IMR-90 (cell line): ENCODE results near the gene PRKACA. TPM values are rescaled to one million over a fixed set of nuclear protein-coding genes. Genes with fewer than 3 reads are reported as not detected.

Source experiments
- ATAC-seq: fragments of 200-7000 bp; cut with Tn5 transposase; 2 replicates; pipeline ENCODE4 v1.9.1; 2020; ENCODE audit warnings: low read depth, mild to moderate bottlenecking, moderate library complexity
- BruUV-seq: library from RNA; stranded (reverse); fragments of 400-500 nt; replicated peaks from 2 replicates; lab custom pipeline; 2021; lab: Mats Ljungman, UMichigan
- CTCF ChIA-PET: fragments of 300-600 bp; formaldehyde crosslinking; extraction: SDS; loops from one replicate; lab custom pipeline; 2021; ENCODE audit warnings: antibody characterized with exemption; lab: Yijun Ruan, JAX
- POLR2A ChIA-PET: fragments of 300-600 bp; sonication (Branson Sonifier 250); formaldehyde crosslinking; loops from one replicate; lab custom pipeline; 2022; ENCODE audit warnings: antibody characterized with exemption; ENCODE audit not compliant: unreplicated experiment; lab: Charles Lee
- DNase-seq: peaks from one replicate; pipeline ENCODE4 v3.0.0; 2013
- H2AFZ ChIP-seq: replicated peaks from 2 replicates; pipeline ENCODE3; 2013; ENCODE audit warnings: low read length, mild to moderate bottlenecking; ENCODE audit not compliant: poor library complexity
- H2AK5ac ChIP-seq: 2 replicates; pipeline ENCODE4 v1.6.1; 2013; ENCODE audit warnings: low read depth, low read length, inconsistent platforms
- H2AK9ac ChIP-seq: replicated peaks from 2 replicates; pipeline ENCODE3; 2013; ENCODE audit warnings: mild to moderate bottlenecking, low read depth, low read length, moderate library complexity; ENCODE audit not compliant: poor library complexity
- H2BK120ac ChIP-seq: 2 replicates; pipeline ENCODE4 v1.6.1; 2013; ENCODE audit warnings: low read depth, low read length, inconsistent platforms
- H2BK15ac ChIP-seq: 3 replicates; pipeline ENCODE4 v1.6.1; 2013; ENCODE audit warnings: low read depth, low read length, inconsistent platforms
- H2BK20ac ChIP-seq: 2 replicates; pipeline ENCODE4 v1.6.1; 2013; ENCODE audit warnings: low read depth, mild to moderate bottlenecking, inconsistent platforms, low read length, moderate library complexity
- H2BK5ac ChIP-seq: 2 replicates; pipeline ENCODE4 v1.6.1; 2013; ENCODE audit warnings: mild to moderate bottlenecking, low read depth, low read length, inconsistent platforms; ENCODE audit not compliant: poor library complexity, severe bottlenecking
- H3K14ac ChIP-seq: replicated peaks from 2 replicates; pipeline ENCODE4 v1.6.1; 2013; ENCODE audit warnings: low read depth, low read length, inconsistent platforms
- H3K18ac ChIP-seq: 2 replicates; pipeline ENCODE4 v1.6.1; 2013; ENCODE audit warnings: low read depth, low read length, control low read depth
- H3K23ac ChIP-seq: 2 replicates; pipeline ENCODE4 v1.6.1; 2013; ENCODE audit warnings: low read depth, low read length, inconsistent platforms
- H3K27ac ChIP-seq: 2 replicates; pipeline ENCODE4 v1.5.1; 2013; ENCODE audit warnings: mild to moderate bottlenecking, control low read depth, low read length; ENCODE audit not compliant: insufficient read depth
- H3K27me3 ChIP-seq: 2 replicates; pipeline ENCODE4 v1.6.1; 2013; ENCODE audit warnings: low read length; ENCODE audit not compliant: control insufficient read depth, insufficient read depth
- H3K36me3 ChIP-seq: 2 replicates; pipeline ENCODE4 v1.6.1; 2013; ENCODE audit warnings: low read length, mixed read lengths; ENCODE audit not compliant: control insufficient read depth, insufficient read depth
- H3K4ac ChIP-seq: 2 replicates; pipeline ENCODE4 v1.6.1; 2013; ENCODE audit warnings: low read depth, low read length, inconsistent platforms
- H3K4me1 ChIP-seq: 2 replicates; pipeline ENCODE4 v1.6.1; 2013; ENCODE audit warnings: low read length, mixed read lengths; ENCODE audit not compliant: control insufficient read depth, insufficient read depth
- H3K4me2 ChIP-seq: 2 replicates; pipeline ENCODE4 v1.6.1; 2013; ENCODE audit warnings: low read depth, mild to moderate bottlenecking, control low read depth, low read length, moderate library complexity
- H3K4me3 ChIP-seq: 2 replicates; pipeline ENCODE4 v1.5.1; 2013; ENCODE audit warnings: low read depth, mild to moderate bottlenecking, control low read depth, low read length, moderate library complexity; ENCODE audit not compliant: insufficient read depth
- H3K56ac ChIP-seq: 2 replicates; pipeline ENCODE4 v1.6.1; 2013; ENCODE audit warnings: low read length, inconsistent platforms; ENCODE audit not compliant: insufficient read depth; ENCODE audit errors: extremely low read depth
- H3K79me1 ChIP-seq, 2 experiments: 2 replicates each; pipeline ENCODE4 v1.6.1; 2013; ENCODE audit warnings: low read length in 2 of 2, inconsistent platforms in 1 of 2, low read depth in 1 of 2
- H3K9ac ChIP-seq: 2 replicates; pipeline ENCODE4 v1.6.1; 2013; ENCODE audit warnings: low read depth, low read length, control low read depth
- H3K9me1 ChIP-seq: 2 replicates; pipeline ENCODE4 v1.6.1; 2013; ENCODE audit warnings: low read length, inconsistent platforms; ENCODE audit not compliant: insufficient read depth
- H3K9me3 ChIP-seq: 2 replicates; pipeline ENCODE4 v1.6.1; 2013; ENCODE audit warnings: low read length; ENCODE audit not compliant: control insufficient read depth, insufficient read depth
- H4K20me1 ChIP-seq: 2 replicates; pipeline ENCODE4 v1.6.1; 2013; ENCODE audit warnings: low read length, inconsistent platforms; ENCODE audit not compliant: insufficient read depth
- H4K5ac ChIP-seq: 2 replicates; pipeline ENCODE4 v1.6.1; 2013; ENCODE audit warnings: mild to moderate bottlenecking, low read depth, low read length, control low read depth
- H4K8ac ChIP-seq, 2 experiments: 2 replicates each; pipeline ENCODE4 v1.6.1; 2013; ENCODE audit warnings: low read depth in 2 of 2, low read length in 2 of 2, control low read depth in 1 of 2, inconsistent platforms in 1 of 2
- H4K91ac ChIP-seq: 2 replicates; pipeline ENCODE4 v1.6.1; 2013; ENCODE audit warnings: low read depth, low read length, inconsistent platforms; ENCODE audit not compliant: insufficient read depth
- BHLHE40 ChIP-seq: fragments of 150-350 bp; IDR thresholded peaks from 2 replicates; pipeline ENCODE4 v1.6.1; 2016; ENCODE audit warnings: mild to moderate bottlenecking, low read depth, low read length
- CEBPB ChIP-seq: IDR thresholded peaks from 2 replicates; pipeline ENCODE4 v1.6.1; 2012; ENCODE audit warnings: low read depth, low read length, improper control_type of control experiment
- CHD1 ChIP-seq: IDR thresholded peaks from 2 replicates; pipeline ENCODE4 v1.6.1; 2012; ENCODE audit warnings: low read depth, low read length, improper control_type of control experiment
- ELK1 ChIP-seq: fragments of 150-350 bp; IDR thresholded peaks from 2 replicates; pipeline ENCODE4 v1.6.1; 2016; ENCODE audit warnings: low read depth, mild to moderate bottlenecking, low read length, moderate library complexity, borderline replicate concordance
- FOS ChIP-seq: fragments of 150-350 bp; IDR thresholded peaks from 2 replicates; pipeline ENCODE4 v1.6.1; 2016; ENCODE audit warnings: low read depth, low read length
- MAFK ChIP-seq: IDR thresholded peaks from 2 replicates; pipeline ENCODE4 v1.6.1; 2012; ENCODE audit warnings: low read depth, low read length, improper control_type of control experiment
- MAZ ChIP-seq: IDR thresholded peaks from 2 replicates; pipeline ENCODE4 v1.6.1; 2012; ENCODE audit warnings: low read depth, mild to moderate bottlenecking, low read length, improper control_type of control experiment, moderate library complexity, borderline replicate concordance
- NFE2L2 ChIP-seq: fragments of 150-350 bp; IDR thresholded peaks from 2 replicates; pipeline ENCODE4 v1.6.1; 2016; ENCODE audit warnings: low read depth, mild to moderate bottlenecking, low read length
- POLR2A ChIP-seq: IDR thresholded peaks from 2 replicates; pipeline ENCODE4 v1.6.1; 2012; ENCODE audit warnings: mild to moderate bottlenecking, low read depth, low read length
- RAD21 ChIP-seq: IDR thresholded peaks from 2 replicates; pipeline ENCODE4 v1.6.1; 2012; ENCODE audit warnings: low read length, improper control_type of control experiment
- SMC3 ChIP-seq: fragments of 150-350 bp; IDR thresholded peaks from 2 replicates; pipeline ENCODE4 v1.6.1; 2016; ENCODE audit warnings: low read depth, mild to moderate bottlenecking, antibody characterized with exemption, low read length, moderate library complexity
- USF2 ChIP-seq: fragments of 150-350 bp; IDR thresholded peaks from 2 replicates; pipeline ENCODE4 v1.6.1; 2017; ENCODE audit warnings: mild to moderate bottlenecking, antibody characterized with exemption, low read length, low read depth
- WGBS, 2 experiments: methylation state at CpG; one replicate each; pipeline versions ENCODE4 v1.1.5 to v1.1.7; 2013; ENCODE audit warnings: missing lambda C conversion rate in 2 of 2; ENCODE audit not compliant: insufficient read length in 1 of 2; ENCODE audit errors: extremely low coverage in 2 of 2; 5-methylcytosine and 5-hydroxymethylcytosine counted together
- dilution Hi-C: fragments of 300-500 bp; cut with HindIII; formaldehyde crosslinking; loops from one replicate; pipeline ENCODE4 v1.14.3; 2018; ENCODE audit warnings: low sequenced_read_pairs; ENCODE audit not compliant: unreplicated experiment
- in situ Hi-C: fragments of 300-500 bp; cut with MboI; formaldehyde crosslinking; loops from 3 replicates; pipeline ENCODE4 v1.14.3; 2019; ENCODE audit warnings: low sequenced_read_pairs, inconsistent platforms, mixed read lengths
- intact Hi-C: fragments of 100-400 bp; cut with micrococcal nuclease; formaldehyde crosslinking; loops from 2 replicates; pipeline ENCODE4 v1.10.0; 2022
- polyA plus RNA-seq, 3 experiments: library from polyadenylated mRNA; depleted of rRNA; stranded (reverse); fragments of >200 nt; gene quantifications; 2 replicates each; pipeline ENCODE4 v1.2.3, GENCODE V29; 2012; ENCODE audit warnings: low replicate concordance in 1 of 3
- total RNA-seq: library from RNA; depleted of rRNA; stranded (reverse); fragments of >200 nt; gene quantifications from 2 replicates; pipeline ENCODE4 v1.2.3, GENCODE V29; 2012

The PRKACA gene
- total and polyA plus RNA-seq, 2 of the 4 experiments (the other 2 are of a cell fraction): 18.1 to 94.5 TPM

- H4K20me1 ChIP-seq: no peaks in the 10 kb centered on the region; the same call in 1 of the 2 replicates
- no peak overlapping the region for H2AK5ac ChIP-seq
- no peak overlapping the region for H2BK120ac ChIP-seq
- H3K9me1 ChIP-seq: no peaks in the 10 kb centered on the region
- ATAC-seq: no peak
- no peak overlapping the region for H3K4ac ChIP-seq
- H3K4me3 ChIP-seq: no peak overlapping the region
- intact Hi-C loops: no loop called here
- no peak overlapping the region for H2AFZ ChIP-seq
- no peak overlapping the region for H4K91ac ChIP-seq
- no peak overlapping the region for H2BK15ac ChIP-seq
- ChIA-PET POLR2A (no interaction called here), CTCF (no interaction called here)
- H3K79me1 ChIP-seq: peaks cover 5 to 32% of the 10 kb centered on the region in 2 experiments; a peak in 2 of 4 replicates
- H3K36me3 ChIP-seq: peaks cover 25% of the 10 kb centered on the region
- DNase-seq: no peak
- in situ Hi-C loops: no loop called here
- no peak overlapping the region for H2BK5ac ChIP-seq
- H4K5ac ChIP-seq: no peak overlapping the region
- dilution Hi-C loops: no loop called here
- H2AK9ac ChIP-seq: no peak overlapping the region
- H3K18ac ChIP-seq: no peak overlapping the region
- H4K8ac ChIP-seq: no peak overlapping the region
- WGBS, 2 experiments: 89% methylated on average over 3 of the region's 16 CpGs; no CpG with 5 or more reads in 1 of the 2 experiments
- H3K14ac ChIP-seq: no peak overlapping the region
- H3K9ac ChIP-seq: no peak overlapping the region
- H3K4me2 ChIP-seq: no peak overlapping the region
- H3K27ac ChIP-seq: no peak overlapping the region
- H3K56ac ChIP-seq: no peak overlapping the region
- no peak for TF ChIP-seq MAZ
- TF ChIP-seq POLR2A: no peak
- no peak for TF ChIP-seq MAFK
- no peak for TF ChIP-seq RAD21
- no peak for TF ChIP-seq SMC3
- no peak for TF ChIP-seq USF2
- TF ChIP-seq NFE2L2: no peak
- TF ChIP-seq CEBPB: no peak
- no peak for TF ChIP-seq CHD1
- no peak for TF ChIP-seq ELK1
- TF ChIP-seq BHLHE40: no peak
- TF ChIP-seq FOS: no peak
- no peak overlapping the region for H3K23ac ChIP-seq
- no peaks in the 10 kb centered on the region for H3K9me3 ChIP-seq
- no peak overlapping the region for H2BK20ac ChIP-seq
- no peaks in the 10 kb centered on the region for H3K27me3 ChIP-seq
- no peaks in the 10 kb centered on the region for H3K4me1 ChIP-seq
- BruUV-seq: no TSS peak
Measured at GRCh38 chr19:14106840-14107239, 10.7 kb downstream of the PRKACA start.
